H1 (cell line): ENCODE results near the gene MFN1. TPM values are rescaled to one million over a fixed set of nuclear protein-coding genes. Genes with fewer than 3 reads are reported as not detected.

Experiments used
- BACH1 ChIP-seq: IDR thresholded peaks from 2 replicates; pipeline ENCODE4 v1.6.1; 2012; ENCODE audit warnings: low read length, improper control_type of control experiment
- SP2 ChIP-seq: IDR thresholded peaks from 2 replicates; pipeline ENCODE4 v1.6.1; 2012; ENCODE audit warnings: mild to moderate bottlenecking, low read length, inconsistent platforms
- polyA plus RNA-seq, 7 experiments: library from polyadenylated mRNA; depleted of rRNA in 3 of 7; stranded (reverse) in 5 of 7; unstranded in 2 of 7; fragments of >200 nt in 5 of 7; fragments of 200-250 nt in 2 of 7; gene quantifications; 1 replicate in 5 of 7; 2 replicates in 1 of 7; 4 replicates in 1 of 7; pipeline versions ENCODE4 v1.2.1 to v1.2.3, GENCODE V29; 2011 to 2013; ENCODE audit warnings: missing spikeins in 2 of 7, mixed read lengths in 2 of 7
- total RNA-seq: library from RNA; stranded (reverse); fragmentation: NEBNext Ultra II Directional; extraction: Animal tissue kit (Norgen Biotek cat#: 25700); gene quantifications from 2 replicates; pipeline ENCODE4 v1.2.1, GENCODE V29; 2021

The MFN1 gene
- total and polyA plus RNA-seq, 2 of the 8 experiments (the other 6 are each of a cell fraction or from before 2014, with no cell fraction given): 9.1 to 35.6 TPM

GRCh38 chr3:179432451-179432850, 84.9 kb downstream of the MFN1 start (continued):
- TF ChIP-seq BACH1 (no peak), SP2 (no peak)
